Hepatocyte (in vitro differentiated cells): ENCODE data around the gene LCT.

Experiments used
- CTCF ChIP-seq: fragments of 200-600 bp; sonication (generic); IDR thresholded peaks from 2 replicates; pipeline ENCODE4 v1.5.1; 2016; ENCODE audit warnings: antibody characterized with exemption, mild to moderate bottlenecking; ENCODE audit not compliant: poor library complexity
- EZH2 ChIP-seq: fragments of 200-600 bp; sonication (generic); IDR thresholded peaks from 2 replicates; pipeline ENCODE4 v1.6.1; 2016; ENCODE audit warnings: antibody characterized with exemption, mild to moderate bottlenecking, borderline replicate concordance

GRCh38 chr2:135821190-135821589 lies 15.8 kb downstream of the LCT start:
- TF ChIP-seq CTCF (no peak), EZH2 (no peak)
